DMS53 treated with DMSO at 0.1 percent for 48 hours (cell line): ENCODE results near the gene DEFB108B.
"Not testable (repeated sequence)": the region's sequence is repeated elsewhere in the genome, so short reads cannot be mapped to it uniquely, and the experiment has no call there.

Experiments used
- DNase-seq: peaks from one replicate; lab custom pipeline; 2025; ENCODE audit not compliant: unreplicated experiment; lab: John Stamatoyannopoulos, UW

Gene DEFB108B, protein sequence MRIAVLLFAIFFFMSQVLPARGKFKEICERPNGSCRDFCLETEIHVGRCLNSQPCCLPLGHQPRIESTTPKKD

DNA sequence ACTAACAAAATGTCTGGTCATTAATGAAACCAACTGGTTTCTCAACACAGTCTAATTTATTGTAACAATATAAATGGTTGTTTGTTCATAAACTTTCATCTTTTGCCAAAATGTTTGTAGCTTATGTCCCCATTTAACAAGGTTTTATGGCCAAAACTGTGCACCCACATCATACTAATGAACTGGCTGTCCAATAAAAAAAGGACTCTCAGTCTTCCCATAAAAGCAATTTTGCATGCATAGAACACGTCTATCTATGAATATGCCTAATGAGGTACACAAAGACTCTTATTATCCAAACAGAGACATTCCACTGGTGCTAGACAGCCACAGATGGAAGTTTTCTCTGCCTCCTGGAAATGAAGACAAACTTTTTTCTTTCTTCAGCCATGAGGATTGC, at the start of gene DEFB108B:
DEFB108B (plus strand) TSS at position 390 of the 400 bp plus-strand sequence; CDS start at position 390, 0 bp downstream.
- not testable (repeated sequence) for DNase-seq

DNA sequence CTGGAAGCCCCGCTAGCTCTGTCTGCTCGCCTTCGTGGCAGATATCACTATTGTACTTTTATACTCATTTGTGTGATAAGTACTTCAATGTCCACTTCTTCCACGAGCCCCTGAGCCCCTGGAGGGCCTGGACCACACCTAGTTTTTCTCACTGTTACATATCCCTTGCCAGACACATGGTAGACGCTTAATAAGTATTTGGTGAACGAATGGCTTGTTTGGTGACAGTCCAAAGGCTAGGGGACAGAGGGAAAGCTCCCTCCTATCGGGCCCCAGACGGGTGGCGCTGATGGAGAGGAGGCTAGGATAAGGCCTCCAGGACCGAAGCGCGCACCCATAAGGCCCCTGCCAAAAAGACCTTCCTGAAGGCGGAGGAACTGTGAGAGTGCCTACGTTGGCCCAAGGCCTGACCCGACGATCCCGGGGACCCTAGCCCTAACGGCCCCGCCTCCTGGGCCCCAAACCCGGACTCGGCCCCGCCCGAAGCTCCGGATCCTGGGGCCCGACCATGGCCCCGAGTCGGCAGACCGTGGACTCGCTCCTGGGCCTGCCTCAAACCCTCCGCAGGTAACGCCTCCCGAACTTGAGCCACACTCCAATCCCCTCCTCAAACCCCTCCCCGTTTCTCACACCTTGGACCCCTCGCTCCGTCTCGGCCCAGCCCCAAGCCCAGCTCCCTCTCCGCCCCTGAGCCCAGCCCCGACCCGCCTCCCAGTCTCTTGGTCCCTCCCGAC, 46.7 kb upstream of the DEFB108B start:
- DNase-seq = peak; percentile 51

DNA sequence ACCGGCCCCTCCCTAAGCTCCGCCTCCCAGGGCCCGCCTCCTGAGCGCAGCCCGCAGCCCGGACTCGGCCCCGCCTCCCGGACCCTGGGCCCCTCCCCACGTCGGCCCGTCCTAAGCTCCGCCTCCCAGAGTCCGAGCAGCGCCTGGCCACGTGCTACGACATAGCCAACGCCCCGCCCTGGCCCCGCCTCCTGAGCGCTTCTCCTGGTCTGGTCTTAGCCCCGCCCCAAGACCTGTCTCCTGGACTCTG, 46.2 kb upstream of the DEFB108B start:
- DNase-seq = not testable (repeated sequence)

DNA sequence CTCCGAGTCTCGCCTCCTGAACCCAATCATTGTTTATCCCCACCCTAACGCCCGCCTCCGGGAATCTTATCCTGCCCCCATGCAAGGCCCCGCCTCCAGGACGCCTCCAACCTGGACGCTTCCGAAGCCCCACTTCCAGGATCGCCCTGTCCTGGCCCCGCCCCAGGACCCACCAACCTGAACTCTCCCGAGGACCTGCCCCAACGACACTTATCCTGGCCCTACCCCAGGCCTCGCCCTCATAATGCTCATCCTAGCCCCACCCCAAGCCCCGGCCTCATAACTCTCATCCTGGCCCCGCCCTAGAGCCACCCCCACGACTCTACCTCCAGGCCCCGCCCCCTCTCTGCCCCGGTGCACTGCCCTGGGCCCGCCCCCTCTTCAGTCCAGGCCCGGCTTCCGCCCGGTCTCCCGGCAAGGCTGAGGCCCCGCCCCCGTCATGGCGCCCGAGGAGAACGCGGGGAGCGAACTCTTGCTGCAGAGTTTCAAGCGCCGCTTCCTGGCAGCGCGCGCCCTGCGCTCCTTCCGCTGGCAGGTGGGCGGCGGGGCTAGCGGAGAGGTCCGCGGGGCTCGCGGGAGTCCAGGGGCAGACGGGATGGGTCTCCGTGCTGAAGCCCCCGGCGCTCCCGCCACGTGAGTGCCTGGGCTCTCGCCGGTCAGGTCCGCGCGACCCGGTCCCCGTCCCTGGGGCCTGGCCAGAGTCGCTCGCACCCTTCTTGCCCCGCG, 45.7 kb upstream of the DEFB108B start:
- DNase-seq = peak; percentile 100

DNA sequence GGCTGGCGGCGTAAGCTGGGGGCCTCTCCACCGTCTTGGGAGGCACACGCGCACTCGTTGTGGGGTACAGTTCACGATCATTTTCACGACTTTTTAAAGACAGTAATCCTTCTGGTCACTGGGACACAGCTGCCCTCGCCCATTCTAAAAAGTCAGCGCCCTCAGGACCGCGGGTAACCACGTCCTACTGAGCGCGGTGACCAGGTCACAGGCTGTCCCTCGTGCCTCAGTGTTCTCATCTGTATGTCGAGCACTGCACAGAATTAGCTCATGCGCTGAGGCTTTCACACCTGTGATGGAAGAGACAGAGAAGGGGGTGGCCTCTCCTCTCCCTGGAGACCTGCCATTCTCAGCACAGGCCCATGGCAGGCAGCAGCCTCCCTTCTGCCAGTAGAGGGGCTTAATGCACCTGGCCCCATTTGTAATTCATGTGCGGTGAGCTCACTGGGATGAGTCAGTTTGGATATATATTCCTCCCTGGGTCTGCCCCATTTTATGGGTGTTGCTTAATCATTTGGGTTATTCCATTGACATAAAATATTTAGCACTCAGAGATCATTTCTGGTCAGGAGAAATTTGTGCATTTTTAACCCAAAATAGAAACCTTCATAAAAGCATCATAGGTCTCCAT, 45.1 kb upstream of the DEFB108B start:
- DNase-seq = peak; percentile 34

DNA sequence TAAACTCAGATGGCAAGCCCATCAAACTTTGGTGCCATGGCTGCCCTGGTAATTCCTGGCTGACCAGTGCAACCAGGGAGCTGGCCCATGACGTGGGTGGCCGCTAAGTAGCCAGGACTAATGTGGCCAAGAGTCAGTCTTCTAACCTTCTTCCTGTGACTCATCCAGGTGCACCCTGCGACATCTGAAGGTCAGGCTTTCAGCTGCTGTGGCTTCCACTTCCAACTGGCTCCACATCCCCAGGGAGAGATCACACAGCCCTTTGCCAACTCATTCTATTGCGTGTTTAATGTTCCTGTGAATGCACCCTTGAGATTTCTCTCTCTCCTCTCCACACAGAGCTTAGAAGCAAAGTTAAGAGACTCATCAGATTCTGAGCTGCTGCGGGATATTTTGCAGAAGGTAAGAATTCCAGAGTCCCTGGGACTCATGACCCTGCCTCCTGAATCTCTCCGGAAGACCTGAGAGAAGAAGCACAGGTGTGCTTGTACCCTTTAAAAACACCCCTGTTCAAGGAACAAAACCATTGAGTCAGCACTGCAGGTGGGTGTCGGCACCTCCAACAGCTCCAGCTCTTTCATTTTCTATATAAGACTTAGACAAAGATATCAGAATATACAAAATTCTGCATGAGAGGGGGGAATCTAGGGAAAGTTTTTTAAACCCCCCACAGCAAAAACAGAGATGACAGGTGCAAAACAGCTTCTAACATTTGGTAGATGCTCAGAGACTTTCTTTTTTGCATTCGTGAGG, 43.4 kb upstream of the DEFB108B start:
- DNase-seq = peak; percentile 24

DNA sequence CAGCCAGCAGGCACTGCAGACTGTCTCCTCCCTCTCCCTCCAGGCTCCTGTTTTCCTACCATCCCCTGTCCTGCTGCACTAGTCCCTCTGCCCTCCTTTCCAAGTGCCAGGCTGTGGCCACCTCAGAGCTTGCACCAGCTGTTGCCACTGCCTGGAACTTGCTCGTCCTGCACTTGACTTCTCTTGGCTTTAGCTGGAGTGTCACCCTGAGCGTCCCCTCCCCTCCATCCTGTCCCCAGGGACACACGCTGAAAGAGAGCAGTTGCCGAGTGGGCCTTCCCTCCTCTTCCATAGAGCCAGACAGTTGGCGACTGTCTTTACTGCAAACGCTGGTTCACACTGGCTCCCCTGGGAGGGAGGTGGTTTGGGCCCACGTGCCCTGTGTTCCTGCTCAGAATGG, 41.9 kb upstream of the DEFB108B start:
- DNase-seq = not testable (repeated sequence)

DNA sequence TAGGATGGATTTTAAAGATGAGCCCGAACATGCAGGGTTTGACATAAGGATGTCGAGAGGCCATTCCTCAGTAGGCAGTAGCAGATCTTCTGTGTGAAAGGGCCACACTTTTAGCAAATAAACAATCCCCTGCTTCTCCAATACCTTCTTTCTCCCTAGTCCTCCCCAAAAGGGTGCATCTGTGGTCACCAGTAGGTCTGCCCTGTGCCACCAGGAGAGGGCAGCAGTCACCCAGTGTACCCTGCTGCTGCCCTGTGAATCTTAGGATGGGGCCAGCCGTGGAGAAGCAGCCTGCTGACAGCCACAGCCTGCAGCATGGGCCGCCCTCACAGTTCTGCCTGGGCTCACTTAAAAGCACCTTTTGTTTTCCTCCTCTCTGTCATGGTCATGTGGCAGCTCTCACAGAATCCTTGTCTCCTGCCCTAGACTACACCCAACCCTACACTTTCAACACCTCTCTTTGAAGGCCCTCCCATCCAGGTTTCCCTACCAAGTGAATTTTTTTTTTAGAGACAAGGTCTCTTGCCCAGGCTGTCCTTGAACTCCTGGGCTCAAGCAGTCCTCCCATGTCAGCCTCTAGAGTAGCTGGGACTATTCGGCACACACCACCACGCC, 40.3 kb upstream of the DEFB108B start:
- DNase-seq = peak; percentile 52

DNA sequence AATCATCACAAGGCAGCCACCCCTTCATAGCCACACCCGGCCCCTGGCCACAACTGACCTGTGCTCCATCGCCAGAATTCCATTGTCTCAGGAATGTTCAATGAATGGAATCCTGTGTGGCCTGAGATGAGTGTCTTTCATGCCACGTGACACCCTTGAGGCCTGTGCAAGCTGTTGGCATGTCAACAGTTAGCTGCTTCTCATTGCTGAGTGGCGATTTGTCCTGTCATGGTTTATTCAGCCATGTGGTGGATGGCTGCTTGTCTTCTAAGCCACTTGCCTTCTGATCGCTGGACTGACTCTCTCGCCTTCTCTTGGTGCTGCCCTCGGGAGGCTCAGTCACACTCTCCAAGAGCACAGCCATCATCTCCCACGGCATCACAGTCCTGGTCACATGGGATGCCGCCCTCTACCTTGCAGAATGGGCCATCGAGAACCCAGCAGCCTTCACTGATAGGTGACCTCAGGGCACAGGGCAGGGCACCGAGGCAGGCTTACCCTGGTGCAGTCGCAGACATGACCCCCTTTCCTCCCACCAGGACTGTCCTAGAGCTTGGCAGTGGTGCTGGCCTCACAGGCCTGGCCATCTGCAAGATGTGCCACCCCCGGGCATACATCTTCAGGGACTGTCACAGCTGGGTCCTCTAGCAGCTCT, 38.5 kb upstream of the DEFB108B start:
- not testable (repeated sequence) for DNase-seq

DNA sequence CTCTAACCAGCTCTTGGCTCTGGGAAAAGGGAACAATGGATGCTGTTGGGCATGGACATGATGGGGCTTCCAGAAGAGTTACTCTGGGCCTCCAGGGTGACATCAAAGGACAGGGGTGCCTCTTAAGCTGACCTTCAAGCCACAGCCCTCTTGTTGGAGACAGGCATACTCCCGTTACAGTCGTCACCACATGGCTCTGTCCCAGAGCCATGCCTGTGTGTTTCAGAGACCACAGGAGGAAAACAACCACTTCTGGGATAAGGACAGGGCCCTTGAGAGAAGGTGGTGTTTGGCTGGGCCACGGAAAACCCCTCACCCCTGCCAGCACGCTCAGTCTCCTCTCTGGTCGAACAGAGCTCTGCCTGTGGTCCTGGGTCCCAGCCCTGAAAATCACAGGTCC, 37.8 kb upstream of the DEFB108B start:
- not testable (repeated sequence) for DNase-seq

DNA sequence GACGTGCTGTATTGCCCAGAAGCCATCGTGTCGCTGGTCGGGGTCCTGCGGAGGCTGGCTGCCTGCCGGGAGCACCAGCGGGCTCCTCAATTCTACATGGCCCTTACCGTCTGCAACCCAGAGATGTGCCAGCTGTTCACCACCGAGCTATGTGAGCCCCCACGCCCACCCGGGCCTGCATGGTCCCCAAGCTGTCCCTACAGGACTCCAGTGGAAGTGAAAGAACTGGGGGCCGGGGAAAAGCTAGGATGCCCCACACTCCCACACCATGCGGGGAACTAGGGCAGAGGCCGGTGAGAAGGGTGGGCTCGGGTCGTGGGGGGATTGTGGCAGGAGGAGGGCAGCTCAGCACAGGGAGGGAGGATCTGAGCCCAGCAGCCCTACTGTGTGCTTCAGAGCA, 37.0 kb upstream of the DEFB108B start:
- not testable (repeated sequence) for DNase-seq

DNA sequence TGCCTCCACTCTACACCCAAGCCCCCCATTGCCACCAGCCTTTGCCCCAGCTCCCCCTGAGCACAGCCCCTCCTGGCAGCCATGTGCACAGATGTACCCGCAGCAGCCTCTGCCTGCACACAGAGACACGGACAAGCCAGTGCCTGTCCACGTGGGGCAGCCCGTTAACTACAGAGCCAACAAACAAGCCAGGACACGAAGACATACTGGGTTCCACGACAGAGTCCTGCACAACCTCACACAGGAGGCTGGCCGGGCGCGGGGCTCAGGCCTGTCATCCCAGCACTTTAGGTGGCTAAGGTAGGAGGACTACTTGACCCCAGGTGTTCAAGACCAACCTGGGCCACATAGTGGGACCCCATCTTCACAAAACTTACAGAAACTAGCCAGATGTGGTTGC, 36.2 kb upstream of the DEFB108B start:
- DNase-seq = not testable (repeated sequence)

DNA sequence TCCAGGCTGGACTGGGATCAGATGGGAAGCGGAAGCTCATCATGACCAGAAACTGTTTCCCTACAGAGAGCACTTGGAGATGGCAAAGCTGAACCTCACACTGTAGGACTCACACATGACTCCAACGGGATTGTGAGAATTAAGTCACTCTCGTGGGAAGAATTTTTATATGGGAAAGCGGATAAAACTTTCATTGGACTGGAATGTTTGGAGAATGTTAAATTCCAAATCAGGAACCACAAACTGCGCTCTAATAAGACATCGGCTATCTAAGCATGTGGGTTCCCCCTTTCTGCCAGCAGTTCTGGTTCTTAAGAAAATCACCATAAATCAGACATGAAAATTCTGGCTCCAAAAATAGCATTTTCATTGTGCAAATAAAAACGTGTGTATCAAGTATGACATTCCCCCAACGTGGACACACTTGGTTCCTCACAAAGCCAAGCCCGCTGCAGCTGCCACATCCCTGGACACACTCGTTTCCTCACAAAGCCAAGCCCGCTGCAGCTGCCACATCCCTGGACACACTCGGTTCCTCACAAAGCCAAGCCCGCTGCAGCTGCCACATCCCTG, 33.4 kb upstream of the DEFB108B start:
- DNase-seq = not testable (repeated sequence)

DNA sequence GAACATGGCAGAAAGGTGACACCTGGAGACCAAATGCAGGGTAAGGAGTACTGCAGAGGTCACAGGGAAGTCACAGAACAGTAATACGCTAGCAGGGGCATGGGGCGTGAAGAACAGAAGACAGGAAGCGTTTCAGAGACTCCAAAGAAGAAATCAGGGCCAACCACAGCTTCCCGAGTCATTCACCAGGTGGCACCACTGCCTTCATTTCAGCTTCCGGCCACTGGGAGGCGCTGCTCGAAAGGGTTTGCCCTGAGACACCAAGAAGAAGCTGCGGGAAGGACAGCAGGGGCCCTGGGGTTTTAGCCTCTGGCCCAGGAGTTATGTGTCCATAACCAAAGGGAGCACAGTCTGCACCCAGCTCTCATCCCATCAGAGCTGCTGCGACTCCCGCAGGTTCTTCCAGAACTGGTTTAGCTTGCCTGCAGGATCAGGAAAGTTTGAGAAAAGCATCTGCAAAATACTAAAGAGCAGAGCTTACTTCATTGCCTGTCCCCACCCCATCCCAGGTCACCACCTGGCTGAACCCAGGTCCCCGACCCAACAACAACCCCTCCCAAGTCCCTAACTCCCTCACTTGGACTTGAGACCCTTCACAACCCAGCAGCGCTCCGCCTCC, 32.6 kb upstream of the DEFB108B start:
- peak; percentile 90 for DNase-seq

DNA sequence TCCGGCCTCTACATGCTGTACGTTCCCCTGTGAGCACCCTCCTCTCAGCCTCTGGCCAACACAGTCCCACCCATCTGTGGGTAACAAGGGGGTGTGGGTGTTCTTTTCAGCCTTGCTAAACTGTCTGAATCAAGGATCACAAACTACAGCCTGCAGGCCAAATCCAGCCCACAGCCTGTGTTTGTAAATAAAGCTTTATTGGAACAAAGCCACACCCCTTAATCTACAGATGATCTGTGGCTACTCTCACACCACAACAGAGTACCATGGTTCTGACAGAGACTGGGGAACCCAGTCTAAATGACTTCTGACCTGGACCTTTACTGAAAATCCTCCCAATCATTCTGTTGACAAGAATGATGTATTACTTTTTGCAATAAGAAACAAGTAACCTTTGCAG, 32.0 kb upstream of the DEFB108B start:
- DNase-seq = not testable (repeated sequence)

DNA sequence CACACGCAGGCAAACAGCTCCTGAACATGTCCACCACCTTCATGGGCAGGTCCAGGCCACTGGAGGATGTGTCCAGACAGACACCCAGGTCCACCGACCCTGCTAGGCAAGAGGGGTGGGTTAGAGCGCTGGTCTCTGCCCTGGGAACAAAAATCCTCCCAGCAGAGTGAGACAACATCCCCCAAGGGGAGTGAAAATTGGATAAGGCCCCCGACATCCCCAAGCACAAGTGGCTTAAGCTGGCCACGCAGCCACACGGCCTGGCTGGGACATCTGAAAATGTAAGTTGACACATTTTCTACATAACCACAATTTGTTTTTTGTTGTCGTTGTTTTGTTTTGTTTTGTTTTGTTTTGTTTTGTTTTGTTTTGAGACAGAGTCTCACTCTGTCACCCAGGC, 30.1 kb upstream of the DEFB108B start:
- DNase-seq = not testable (repeated sequence)

DNA sequence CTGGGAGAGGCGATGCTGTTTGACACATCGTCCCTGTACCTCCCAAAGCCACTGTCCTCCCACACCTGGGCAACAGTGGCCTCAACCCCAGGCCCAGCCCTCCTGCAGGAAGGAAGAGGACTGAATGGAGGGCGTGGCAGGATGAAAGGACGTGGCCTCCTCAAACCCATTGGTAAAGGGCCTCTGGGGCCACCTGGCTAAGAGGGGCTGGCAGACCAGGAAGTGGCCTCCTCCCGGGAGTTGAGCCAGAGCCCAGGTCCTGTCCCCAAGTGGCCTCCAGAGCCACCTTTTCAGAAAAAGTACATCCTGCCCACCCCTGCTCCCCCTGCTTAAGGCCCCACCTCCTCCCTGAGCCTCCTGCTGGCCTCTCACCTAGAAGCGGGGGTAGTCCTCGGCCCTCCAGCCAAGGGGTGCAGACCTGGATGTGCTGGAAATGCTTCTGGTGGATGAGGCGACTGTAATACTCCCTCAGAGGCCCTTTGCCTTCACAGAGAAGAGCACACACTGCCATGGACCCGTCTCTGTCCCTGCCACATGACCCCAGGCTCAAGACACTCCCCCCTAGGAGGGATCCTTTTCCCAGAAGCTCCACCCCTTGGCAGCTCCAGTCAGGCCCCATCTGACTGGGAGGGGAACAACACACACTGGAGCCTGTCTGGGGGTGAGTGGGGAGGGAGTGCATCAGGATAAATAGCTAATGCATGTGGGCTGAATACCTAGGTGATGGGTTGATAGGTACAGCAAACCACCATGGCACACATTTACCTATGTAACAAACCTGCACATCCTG, 28.6 kb upstream of the DEFB108B start:
- not testable (repeated sequence) for DNase-seq

DNA sequence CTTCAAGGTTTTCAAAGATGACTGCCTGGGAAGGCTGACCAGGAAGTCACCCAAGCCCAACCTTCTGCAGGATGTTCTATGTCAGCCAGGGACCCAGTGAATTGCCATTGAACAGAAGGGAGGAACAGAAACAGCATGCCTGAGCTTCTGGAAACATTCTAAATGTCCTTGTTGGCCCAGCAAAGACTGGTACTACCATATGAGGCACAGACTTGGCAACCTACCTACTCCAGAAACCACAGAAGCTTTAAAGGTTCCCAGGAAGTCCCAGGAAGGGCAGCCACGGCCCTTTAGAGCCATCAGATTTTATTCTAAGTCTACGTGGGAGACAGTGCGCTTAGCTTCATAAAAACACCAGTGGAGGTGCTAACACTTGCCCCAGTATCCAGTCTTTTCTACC, 20.5 kb upstream of the DEFB108B start:
- DNase-seq = not testable (repeated sequence)
